GM12873 (cell line): ENCODE measurements around the gene LRPAP1.

Experiments
- CTCF ChIP-seq: IDR thresholded peaks from 2 replicates; pipeline ENCODE4 v1.5.1; 2012; ENCODE audit warnings: low read depth, mild to moderate bottlenecking, moderate library complexity, low read length, control low read depth; ENCODE audit not compliant: insufficient read depth; ENCODE audit errors: missing control alignments

LRPAP1 gene

GRCh38 chr4:3531318-3531878 is 824 bp downstream of the LRPAP1 start:
- TF ChIP-seq CTCF = no peak

GRCh38 chr4:3530663-3531254 is 1.5 kb downstream of the LRPAP1 start:
- no peak for TF ChIP-seq CTCF

GRCh38 chr4:3530051-3530450 is 2.2 kb downstream of the LRPAP1 start:
- TF ChIP-seq CTCF = no peak

GRCh38 chr4:3529363-3529762 is 2.9 kb downstream of the LRPAP1 start:
- no peak for TF ChIP-seq CTCF

- TF ChIP-seq CTCF = no peak
Measured at GRCh38 chr4:3527914-3528876, 4.0 kb downstream of the LRPAP1 start.

GRCh38 chr4:3527101-3527913 is 4.9 kb downstream of the LRPAP1 start:
- no peak for TF ChIP-seq CTCF

GRCh38 chr4:3526456-3526855 is 5.8 kb downstream of the LRPAP1 start:
- no peak for TF ChIP-seq CTCF
